NCI-H1105 treated with DMSO at 0.1 percent for 48 hours (cell line): Measurements from ENCODE around the gene LRRC3B.

Experiments
- DNase-seq: peaks from one replicate; lab custom pipeline; 2025; lab: John Stamatoyannopoulos, UW

LRRC3B gene

GRCh38 chr3:26631390-26631738 is 8.8 kb downstream of the LRRC3B start:
- DNase-seq, result no peak

GRCh38 chr3:26634601-26635000 is 12.0 kb downstream of the LRRC3B start:
- no peak for DNase-seq

DNA sequence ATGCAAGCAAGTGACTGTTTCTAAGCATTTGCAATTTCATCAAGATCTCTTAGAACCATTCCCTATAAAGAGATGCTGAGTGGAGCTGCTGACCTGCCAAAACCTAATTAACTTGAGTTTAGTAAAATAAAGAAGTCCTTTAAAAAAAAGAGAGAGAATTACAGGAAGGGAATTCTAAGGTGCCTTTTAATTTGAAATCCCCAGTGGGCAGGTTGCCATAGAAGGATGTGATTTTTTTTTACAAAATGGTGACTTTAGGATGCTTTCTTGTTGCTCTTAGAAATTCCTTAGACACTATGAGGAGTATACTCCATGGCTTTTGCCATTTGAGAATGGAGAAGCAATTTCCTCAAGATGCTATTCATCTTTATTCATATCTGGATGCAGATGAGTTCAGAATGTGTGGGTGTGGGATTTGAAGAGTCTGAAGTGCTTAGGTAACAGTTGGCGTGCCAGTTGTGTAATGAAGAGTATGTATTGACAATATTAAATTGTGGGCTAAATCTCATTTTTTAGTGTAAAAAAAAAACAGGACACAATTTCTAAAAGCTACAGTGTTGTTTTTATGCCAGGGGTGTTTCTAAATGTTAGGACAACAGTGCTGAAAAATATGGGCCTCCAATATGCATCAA is 13.6 kb downstream of the LRRC3B start:
- DNase-seq, result peak; percentile 10

GRCh38 chr3:26637698-26638097 is 15.1 kb downstream of the LRRC3B start:
- DNase-seq, result no peak

DNA sequence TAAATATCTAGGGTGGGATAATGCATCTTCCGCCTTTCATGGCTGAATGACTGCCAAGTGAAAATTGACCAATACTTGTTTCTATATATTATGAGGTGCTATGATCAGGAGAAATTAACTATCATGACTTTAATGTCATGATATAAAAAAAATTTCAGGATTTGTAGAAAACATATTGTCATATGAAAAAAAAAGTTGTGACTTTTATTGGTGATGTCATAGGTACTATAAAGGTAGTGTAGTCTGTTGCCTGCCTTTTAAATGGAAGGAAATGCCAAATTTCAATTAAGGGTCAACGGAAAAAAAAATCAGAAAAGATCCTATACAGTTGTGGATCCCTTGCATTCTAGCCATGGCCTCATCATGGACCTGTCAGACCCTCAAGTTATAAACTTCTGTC is 15.5 kb downstream of the LRRC3B start:
- no peak for DNase-seq

- DNase-seq, result no peak
Measured at GRCh38 chr3:26639339-26639738, 16.8 kb downstream of the LRRC3B start.

DNA sequence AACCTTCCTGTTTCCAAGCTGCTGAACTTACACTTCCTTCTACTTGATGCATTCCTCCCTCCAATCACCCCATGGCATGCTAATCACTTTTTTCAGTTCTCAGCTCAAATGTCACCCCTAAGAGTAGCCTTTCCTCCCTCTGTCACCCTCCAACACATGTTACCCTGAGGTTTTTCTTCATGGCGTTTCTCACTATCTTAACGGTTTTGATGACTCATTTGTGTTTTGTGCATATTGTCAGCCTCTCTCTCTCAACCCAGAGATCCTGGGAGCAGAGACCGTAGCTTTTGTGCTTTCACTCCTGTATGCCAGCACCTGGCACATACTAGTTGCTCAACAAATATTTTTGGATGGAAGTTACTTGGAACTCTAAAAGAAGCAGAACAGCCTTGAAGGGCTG is 24.5 kb downstream of the LRRC3B start:
- no peak for DNase-seq

- no peak for DNase-seq
Measured at GRCh38 chr3:26648461-26648860, 25.9 kb downstream of the LRRC3B start.

DNA sequence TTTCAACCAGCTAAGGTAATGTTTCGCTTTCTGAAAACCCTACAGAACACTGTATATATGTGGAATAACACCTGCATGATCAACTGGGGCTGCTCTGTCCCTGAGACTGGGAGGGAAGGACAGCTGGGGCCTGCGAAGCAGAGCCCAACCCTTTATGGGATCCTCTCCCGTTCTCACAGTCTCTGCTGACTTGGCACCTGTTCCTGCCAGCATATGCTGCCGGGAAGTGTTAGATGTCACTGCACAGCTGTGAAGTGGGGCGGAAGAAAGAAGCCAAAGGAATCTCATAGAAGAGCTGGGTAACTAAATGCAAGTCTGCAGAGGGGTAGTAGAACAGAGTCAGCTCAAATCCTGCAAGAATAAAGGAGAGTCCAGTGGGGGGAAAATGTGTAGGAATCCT is 29.6 kb downstream of the LRRC3B start:
- no peak for DNase-seq

DNA sequence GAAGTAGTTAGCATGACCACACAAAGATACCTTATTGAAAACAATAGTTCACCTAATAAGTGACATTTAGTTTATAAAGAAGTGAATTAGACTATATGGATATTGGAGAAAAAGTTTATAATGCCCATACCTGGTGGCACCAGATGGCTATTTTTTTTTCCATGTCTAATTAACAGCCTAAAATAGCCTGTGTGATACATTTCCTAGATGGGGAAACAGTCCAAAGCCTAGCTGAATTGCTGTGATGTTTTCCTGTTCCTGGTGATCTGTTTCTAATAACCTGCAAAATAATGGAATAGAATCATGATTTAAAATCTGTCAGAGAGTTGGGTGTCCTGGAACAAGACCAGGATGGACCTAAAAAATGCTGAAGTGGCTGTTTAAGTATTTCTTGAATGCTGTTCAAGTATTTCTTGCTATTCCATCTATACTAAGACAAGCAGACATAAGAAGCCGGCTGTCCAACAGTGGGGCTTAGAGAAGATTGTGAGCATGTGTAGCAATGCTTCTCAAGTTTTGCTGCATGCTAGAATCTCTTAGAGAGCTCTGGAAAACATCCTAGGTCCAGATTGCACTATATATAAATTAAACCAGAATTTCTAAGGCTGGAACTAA is 31.3 kb downstream of the LRRC3B start:
- DNase-seq, result no peak

- DNase-seq, result no peak
Measured at GRCh38 chr3:26655231-26655630, 32.7 kb downstream of the LRRC3B start.

- no peak for DNase-seq
Measured at GRCh38 chr3:26657348-26657976, 34.9 kb downstream of the LRRC3B start.

DNA sequence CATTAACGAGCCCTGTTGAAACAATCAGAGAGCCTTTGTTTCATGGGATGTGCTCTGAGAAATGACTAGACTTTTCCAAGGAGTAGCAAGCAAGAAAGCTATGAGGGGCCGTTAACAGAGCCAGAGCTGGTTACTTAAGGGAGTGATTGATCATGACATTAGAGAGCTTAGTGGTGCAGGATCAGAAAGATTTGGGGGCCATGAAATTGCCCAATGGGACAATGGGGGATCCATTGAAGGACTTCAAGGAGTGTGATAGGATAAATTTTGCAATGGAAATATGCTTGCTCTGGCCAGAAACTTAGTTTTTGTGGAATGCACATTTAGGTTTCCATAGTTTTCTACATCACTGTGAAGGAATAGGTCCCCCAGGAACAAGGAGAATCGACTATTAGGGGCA is 45.6 kb downstream of the LRRC3B start:
- DNase-seq, result no peak

GRCh38 chr3:26668696-26669095 is 46.1 kb downstream of the LRRC3B start:
- no peak for DNase-seq

GRCh38 chr3:26675336-26675735 is 52.8 kb downstream of the LRRC3B start:
- DNase-seq, result no peak

- no peak for DNase-seq
Measured at GRCh38 chr3:26681632-26682031, 59.1 kb downstream of the LRRC3B start.

- no peak for DNase-seq
Measured at GRCh38 chr3:26682406-26682805, 59.8 kb downstream of the LRRC3B start.

DNA sequence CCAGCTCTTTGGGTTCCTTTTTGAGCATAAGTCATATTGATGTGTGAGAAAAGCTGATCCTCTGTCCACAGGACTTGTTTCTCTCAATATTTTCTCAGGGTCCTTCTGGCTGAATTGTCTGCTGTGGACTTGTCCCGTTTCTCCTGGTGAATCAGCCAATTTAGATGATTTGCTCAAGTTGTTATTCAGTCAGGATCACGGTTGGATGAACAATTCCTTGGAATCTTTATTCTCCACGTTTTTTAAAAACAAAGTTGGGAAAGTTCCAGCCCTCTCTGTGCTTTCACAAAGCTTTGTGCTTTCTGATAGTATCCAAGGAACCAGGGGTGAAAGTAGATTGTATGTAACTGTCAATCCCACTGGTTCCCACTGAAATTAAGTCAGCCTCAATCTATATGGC is 61.3 kb downstream of the LRRC3B start:
- no peak for DNase-seq

DNA sequence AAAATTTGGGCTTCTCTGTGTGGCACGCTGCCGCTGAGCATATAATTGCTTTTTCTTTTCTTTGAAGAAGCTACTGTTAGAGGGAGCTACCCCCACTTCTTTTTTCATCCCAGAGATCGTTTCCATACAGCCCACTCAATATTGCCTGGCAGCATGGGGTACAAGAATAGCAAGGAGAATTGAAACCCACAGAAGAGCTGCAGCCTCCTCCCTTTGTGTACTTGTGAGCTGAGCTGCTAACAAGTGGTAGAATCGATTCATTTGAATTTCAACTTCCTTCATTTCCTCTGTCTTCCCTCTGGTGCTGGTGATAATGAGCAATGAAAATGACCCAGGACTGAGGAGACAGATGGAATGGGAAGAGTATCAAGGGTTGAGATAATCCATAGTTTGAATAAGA is 64.9 kb downstream of the LRRC3B start:
- DNase-seq, result no peak

- no peak for DNase-seq
Measured at GRCh38 chr3:26699553-26699952, 77.0 kb downstream of the LRRC3B start.

DNA sequence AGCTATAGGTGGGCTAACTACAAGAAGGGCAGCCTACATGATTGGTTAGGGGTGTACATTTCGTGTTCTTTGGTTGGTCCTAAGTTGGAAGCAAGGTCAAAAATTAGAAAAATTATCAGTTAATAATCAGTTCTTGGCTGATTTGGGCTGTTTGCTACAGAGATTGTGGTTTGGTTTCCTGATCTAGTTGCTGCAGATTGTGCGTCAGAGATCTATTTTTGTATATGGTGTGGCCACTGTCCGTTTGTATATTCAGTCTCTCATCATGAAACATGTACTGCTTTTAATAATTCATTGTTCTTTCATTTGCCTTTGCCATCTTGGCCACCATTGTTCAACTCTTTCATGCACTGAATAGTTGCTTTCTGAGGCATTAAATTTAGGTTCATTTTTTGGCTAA is 80.9 kb downstream of the LRRC3B start:
- DNase-seq, result no peak

- no peak for DNase-seq
Measured at GRCh38 chr3:26704736-26705135, 82.2 kb downstream of the LRRC3B start.

GRCh38 chr3:26708501-26708900 is 85.9 kb downstream of the LRRC3B start:
- DNase-seq, result no peak
